ENCODE data around the gene TSPAN12.

The TSPAN12 gene

GRCh38 chr7:120827371-120828118, 30.4 kb downstream of the TSPAN12 start:
- TF ChIP-seq CTCF (IDR thresholded peaks at IDR 0.05), result no peak

GRCh38 chr7:120825576-120825975, 32.4 kb downstream of the TSPAN12 start:
- no peak for TF ChIP-seq CTCF (IDR thresholded peaks at IDR 0.05)

GRCh38 chr7:120825152-120825551, 32.8 kb downstream of the TSPAN12 start:
- no peak for TF ChIP-seq CTCF (IDR thresholded peaks at IDR 0.05)

GRCh38 chr7:120819861-120820260, 38.1 kb downstream of the TSPAN12 start:
- peak; percentile 21; the same call in 1 of the 2 replicates for TF ChIP-seq CTCF (IDR thresholded peaks at IDR 0.05)

GRCh38 chr7:120817851-120818250, 40.1 kb downstream of the TSPAN12 start:
- TF ChIP-seq CTCF (IDR thresholded peaks at IDR 0.05), result no peak

GRCh38 chr7:120814253-120814939, 43.5 kb downstream of the TSPAN12 start:
- no peak for TF ChIP-seq CTCF (IDR thresholded peaks at IDR 0.05)

- no peak for TF ChIP-seq CTCF (IDR thresholded peaks at IDR 0.05)
These were observed 44.2 kb downstream of the TSPAN12 start for GRCh38 chr7:120813546-120814252.
